ENCODE results near the gene ITGA7.

ITGA7 gene

GRCh38 chr12:55722948-55723347, 15.2 kb upstream of the ITGA7 start:
- H3K4me3 ChIP-seq (replicated peaks; ENCODE audit: low read depth, low read length): no peak overlapping the region
- no peak for TF ChIP-seq CTCF (IDR thresholded peaks at IDR 0.05; ENCODE audit: low read depth, low read length, missing control alignments)
- DNase-seq (ENCODE audit: extremely low read depth, low read depth): no peak

- no peak for TF ChIP-seq CTCF (IDR thresholded peaks at IDR 0.05; ENCODE audit: low read depth, low read length, missing control alignments)
- DNase-seq (ENCODE audit: extremely low read depth, low read depth): no peak
- no peak overlapping the region for H3K4me3 ChIP-seq (replicated peaks; ENCODE audit: low read depth, low read length)
Measured at GRCh38 chr12:55721601-55722213, 14.0 kb upstream of the ITGA7 start.

GRCh38 chr12:55720894-55721444, 13.3 kb upstream of the ITGA7 start:
- no peak overlapping the region for H3K4me3 ChIP-seq (replicated peaks; ENCODE audit: low read depth, low read length)
- TF ChIP-seq CTCF (IDR thresholded peaks at IDR 0.05; ENCODE audit: low read depth, low read length, missing control alignments): peak; percentile 36
- DNase-seq (ENCODE audit: extremely low read depth, low read depth): peak; percentile 88

- no peak for DNase-seq (ENCODE audit: extremely low read depth, low read depth)
- peak within 1 kb of the TSS; percentile 14 for H3K4me3 ChIP-seq (replicated peaks; ENCODE audit: low read depth, low read length)
Measured at GRCh38 chr12:55720071-55720564, 12.4 kb upstream of the ITGA7 start, which contains the start of gene RDH5. Gene RDH5, plus strand, starts transcription at chr12:55720393. Its CDS starts 792 bp downstream, at chr12:55721185.

GRCh38 chr12:55719371-55719770, 11.7 kb upstream of the ITGA7 start:
- H3K4me3 ChIP-seq (replicated peaks; ENCODE audit: low read depth, low read length): no peak overlapping the region
- TF ChIP-seq CTCF (IDR thresholded peaks at IDR 0.05; ENCODE audit: low read depth, low read length, missing control alignments): no peak
- no peak for DNase-seq (ENCODE audit: extremely low read depth, low read depth)

More at GRCh38 chr12:55720071-55720564, 12.4 kb upstream of the ITGA7 start, which contains the start of gene RDH5:
- TF ChIP-seq CTCF (IDR thresholded peaks at IDR 0.05; ENCODE audit: low read depth, low read length, missing control alignments): no peak

GRCh38 chr12:55718624-55719275, 11.0 kb upstream of the ITGA7 start:
- no peak for TF ChIP-seq CTCF (IDR thresholded peaks at IDR 0.05; ENCODE audit: low read depth, low read length, missing control alignments)
- peak overlapping the region; percentile 8; the same call in 1 of the 2 replicates for H3K4me3 ChIP-seq (replicated peaks; ENCODE audit: low read depth, low read length)
- no peak for DNase-seq (ENCODE audit: extremely low read depth, low read depth)
